WERI-Rb-1 (cell line): ENCODE data around the gene MIPOL1.

Source experiments
- DNase-seq: peaks from one replicate; pipeline ENCODE4 v3.0.0-alpha.2; 2020
- H3K27ac ChIP-seq: fragments of 250-450 bp; sonication (Bioruptor Pico); 2 replicates; pipeline ENCODE4 v1.5.1; 2020; ENCODE audit warnings: mild to moderate bottlenecking, moderate library complexity
- H3K27me3 ChIP-seq: fragments of 250-450 bp; sonication (Bioruptor Pico); 2 replicates; pipeline ENCODE4 v1.5.1; 2021; ENCODE audit warnings: mild to moderate bottlenecking, low read depth, moderate library complexity; ENCODE audit not compliant: insufficient read depth, severe bottlenecking
- H3K36me3 ChIP-seq: fragments of 250-450 bp; sonication (Bioruptor Pico); 2 replicates; pipeline ENCODE4 v1.5.1; 2020; ENCODE audit warnings: mild to moderate bottlenecking, moderate library complexity
- H3K4me3 ChIP-seq: 2 replicates; pipeline ENCODE4 v1.5.1; 2011; ENCODE audit warnings: low read depth, mild to moderate bottlenecking, control low read depth, low read length
- H3K9me3 ChIP-seq: fragments of 250-450 bp; sonication (Bioruptor Pico); 2 replicates; pipeline ENCODE4 v1.5.1; 2021; ENCODE audit warnings: mild to moderate bottlenecking, moderate library complexity; ENCODE audit not compliant: severe bottlenecking
- CTCF ChIP-seq: IDR thresholded peaks from 2 replicates; pipeline ENCODE4 v1.5.1; 2011; ENCODE audit warnings: low read depth, mild to moderate bottlenecking, control low read depth, inconsistent platforms, low read length

The MIPOL1 gene

DNA sequence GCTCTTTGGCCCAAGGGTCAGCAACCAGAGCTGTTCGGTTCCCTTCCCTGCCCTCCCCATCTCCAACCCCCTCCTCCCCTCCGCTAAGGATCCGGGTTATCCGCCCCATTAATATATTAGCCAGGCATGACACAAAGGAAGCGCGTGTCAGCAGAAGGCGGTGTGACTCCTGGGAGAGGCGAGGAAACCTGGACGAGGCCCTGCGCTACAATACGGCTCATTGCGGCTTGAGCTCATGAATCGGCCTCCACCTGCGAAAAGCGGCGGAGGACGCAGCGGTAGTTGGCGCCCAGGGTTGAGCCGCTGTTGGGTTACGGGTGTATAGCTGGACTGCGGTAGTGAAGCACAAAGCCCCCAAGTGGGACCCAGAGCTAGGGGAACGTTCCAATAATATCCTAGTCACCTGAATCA lies 387.4 kb downstream of the MIPOL1 start:
- no peak for TF ChIP-seq CTCF
- DNase-seq: peak; percentile 18
- Histone ChIP-seq H3K27me3 (peaks cover 77% of the 10 kb centered on the region), H3K27ac (no peak overlapping the region), H3K4me3 (peak overlapping the region; percentile 8; the same call in 1 of the 2 replicates), H3K36me3 (no peaks in the 10 kb centered on the region), H3K9me3 (no peaks in the 10 kb centered on the region)

DNA sequence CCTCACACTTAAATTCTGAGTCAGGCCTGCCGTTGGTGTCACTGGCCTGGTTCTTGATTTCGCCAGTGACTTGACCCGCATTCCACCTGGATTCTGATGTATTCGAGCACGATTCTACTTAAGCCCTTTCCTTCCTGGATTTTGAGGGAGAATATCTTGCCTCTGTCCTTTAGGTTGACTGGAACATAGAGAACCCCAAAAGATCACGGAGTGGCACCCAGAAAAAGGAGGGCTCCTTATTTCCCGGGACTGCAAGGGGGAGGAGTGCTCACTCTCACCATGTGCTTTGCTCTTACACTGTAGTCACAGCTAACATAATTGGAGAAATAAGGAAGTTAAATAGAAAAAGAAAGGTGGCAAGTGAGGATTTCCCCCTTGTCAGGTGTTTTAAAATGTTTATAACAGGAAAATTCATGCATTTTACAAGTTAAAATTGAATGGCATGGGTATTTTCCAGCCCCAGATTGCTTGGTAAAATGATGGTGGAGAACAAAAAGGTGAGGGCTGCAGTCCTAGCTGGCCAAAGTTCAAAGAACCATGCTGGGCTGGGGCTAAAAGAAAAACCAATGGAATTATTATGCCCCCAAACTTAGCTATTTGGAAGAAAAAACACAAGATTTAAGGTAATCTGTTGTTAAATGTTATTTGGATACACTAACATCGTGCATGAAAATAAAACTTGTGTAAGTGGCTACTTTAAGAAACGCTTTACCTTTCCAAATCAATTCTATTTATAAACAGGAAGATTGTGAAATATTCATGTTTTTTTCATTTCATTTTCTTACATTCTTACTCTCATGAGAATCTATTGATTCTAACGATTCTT lies 388.4 kb downstream of the MIPOL1 start:
- Histone ChIP-seq H3K4me3 (no peak overlapping the region), H3K9me3 (no peaks in the 10 kb centered on the region), H3K27ac (no peak overlapping the region), H3K36me3 (no peaks in the 10 kb centered on the region; the same call in 1 of the 2 replicates), H3K27me3 (peaks cover 82% of the 10 kb centered on the region)
- DNase-seq: no peak
- TF ChIP-seq CTCF: no peak

- no peak for TF ChIP-seq CTCF
- Histone ChIP-seq H3K9me3 (no peaks in the 10 kb centered on the region), H3K27ac (no peak overlapping the region), H3K27me3 (peaks cover 87% of the 10 kb centered on the region), H3K4me3 (no peak overlapping the region), H3K36me3 (no peaks in the 10 kb centered on the region; the same call in 1 of the 2 replicates)
- DNase-seq: no peak
These were observed 389.0 kb downstream of the MIPOL1 start for GRCh38 chr14:37586797-37587130.

DNA sequence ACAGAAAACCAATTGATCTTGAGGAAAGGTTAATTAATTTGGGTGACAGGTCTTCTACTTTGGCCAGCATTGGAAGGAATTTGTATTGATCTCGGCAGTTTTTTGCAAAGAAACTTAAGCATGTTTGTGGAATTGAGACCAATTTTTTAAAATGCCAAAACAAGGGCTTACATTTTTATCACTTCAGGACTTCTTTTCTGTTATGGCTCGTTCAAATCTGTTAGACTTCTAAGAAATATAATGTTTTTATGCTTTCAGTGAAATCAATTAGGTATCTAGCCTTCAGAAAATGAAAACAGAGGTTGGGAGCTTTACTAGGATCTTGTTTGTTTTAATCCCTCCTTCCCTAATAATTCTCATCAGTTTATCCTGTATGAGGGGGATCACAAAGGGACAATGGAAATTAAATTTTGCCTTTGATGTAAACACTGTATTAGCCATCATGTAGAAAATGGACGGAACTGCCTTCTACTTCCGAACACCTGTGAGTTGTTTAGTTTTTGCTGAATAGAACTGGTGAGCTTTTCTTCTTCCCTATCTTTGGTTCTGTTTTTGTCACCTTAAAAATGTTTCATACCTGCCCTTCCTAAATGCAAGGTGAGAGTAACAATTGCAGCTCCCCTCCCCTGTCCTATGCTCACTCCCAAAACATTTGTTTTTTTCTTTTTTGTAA lies 389.5 kb downstream of the MIPOL1 start:
- Histone ChIP-seq H3K27me3 (peaks cover 92% of the 10 kb centered on the region), H3K9me3 (peaks cover 2% of the 10 kb centered on the region), H3K36me3 (no peaks in the 10 kb centered on the region; the same call in 1 of the 2 replicates), H3K4me3 (peak overlapping the region; percentile 30; the same call in 1 of the 2 replicates), H3K27ac (no peak overlapping the region)
- DNase-seq: no peak
- TF ChIP-seq CTCF: no peak

GRCh38 chr14:37587881-37588666 lies 390.3 kb downstream of the MIPOL1 start:
- TF ChIP-seq CTCF: no peak
- peak overlapping the region; percentile 30 for H3K4me3 ChIP-seq
- H3K27me3 ChIP-seq: peaks cover 95% of the 10 kb centered on the region
- no peak overlapping the region; the same call in 1 of the 2 replicates for H3K27ac ChIP-seq
- peak; percentile 27 for DNase-seq
- peaks cover 6% of the 10 kb centered on the region for H3K9me3 ChIP-seq
- H3K36me3 ChIP-seq: no peaks in the 10 kb centered on the region; the same call in 1 of the 2 replicates
